HEK293 (cell line): ENCODE measurements around the gene ARHGEF7.

Experiments
- CTCF ChIA-PET: fragments of 350-600 bp; formaldehyde crosslinking; extraction: SDS; loops from one replicate; lab custom pipeline; 2021; ENCODE audit warnings: antibody characterized with exemption; lab: Yijun Ruan, JAX
- POLR2A ChIA-PET: fragments of 300-600 bp; formaldehyde crosslinking; extraction: SDS; loops from one replicate; lab custom pipeline; 2020; ENCODE audit warnings: antibody characterized with exemption, inconsistent platforms; lab: Yijun Ruan, JAX
- H3K27ac ChIP-seq: fragments of 200-500 bp; sonication (Bioruptor generic); 2 replicates; pipeline ENCODE4 v1.5.1; 2014; ENCODE audit warnings: low read depth, low read length, control low read depth, inconsistent platforms; ENCODE audit errors: extremely low read depth
- H3K36me3 ChIP-seq, 2 experiments: fragments of 200-500 bp in 1 of 2; sonication (Bioruptor generic) in 1 of 2; 1 replicate in 1 of 2; 2 replicates in 1 of 2; pipeline ENCODE4 v1.5.1; 2014 to 2017; ENCODE audit warnings: inconsistent platforms in 2 of 2, low read length in 2 of 2; ENCODE audit not compliant: control insufficient read depth in 2 of 2, insufficient read depth in 1 of 2
- H3K4me1 ChIP-seq: fragments of 200-500 bp; sonication (Bioruptor generic); 2 replicates; pipeline ENCODE4 v1.5.1; 2014; ENCODE audit warnings: mild to moderate bottlenecking, low read length, inconsistent platforms; ENCODE audit not compliant: control insufficient read depth, insufficient read depth
- H3K4me3 ChIP-seq: 2 replicates; pipeline ENCODE4 v1.5.1; 2011; ENCODE audit warnings: low read depth, mild to moderate bottlenecking, control low read depth, low read length, moderate library complexity
- H3K9me3 ChIP-seq: fragments of 200-500 bp; sonication (Bioruptor generic); 2 replicates; pipeline ENCODE4 v1.5.1; 2014; ENCODE audit warnings: low read depth, low read length, inconsistent platforms; ENCODE audit not compliant: control insufficient read depth, insufficient read depth
- ATF2 ChIP-seq: fragments of 450-650 bp; formaldehyde crosslinking; IDR thresholded peaks from 2 replicates; pipeline ENCODE4 v1.5.1; 2016; ENCODE audit warnings: missing biosample characterization, missing genetic modification characterization, low read depth
- FEZF1 ChIP-seq: fragments of 450-650 bp; formaldehyde crosslinking; IDR thresholded peaks from 2 replicates; pipeline ENCODE4 v1.5.1; 2016; ENCODE audit warnings: missing biosample characterization, missing genetic modification characterization
- HOXA7 ChIP-seq: sonication (generic); formaldehyde crosslinking; IDR thresholded peaks from 2 replicates; pipeline ENCODE4 v1.8.1; 2022; ENCODE audit warnings: missing genetic modification reagents, borderline replicate concordance
- MZF1 ChIP-seq: fragments of 450-650 bp; formaldehyde crosslinking; IDR thresholded peaks from 2 replicates; pipeline ENCODE4 v1.5.1; 2017; ENCODE audit warnings: missing biosample characterization, missing genetic modification characterization, borderline replicate concordance
- PRDM2 ChIP-seq: fragments of 450-650 bp; formaldehyde crosslinking; IDR thresholded peaks from 2 replicates; pipeline ENCODE4 v1.5.1; 2016; ENCODE audit warnings: missing biosample characterization, missing genetic modification characterization, borderline replicate concordance
- RBAK ChIP-seq: fragments of 450-650 bp; formaldehyde crosslinking; IDR thresholded peaks from 2 replicates; pipeline ENCODE4 v1.5.1; 2016; ENCODE audit warnings: missing biosample characterization, missing genetic modification characterization
- SCRT2 ChIP-seq: fragments of 450-650 bp; formaldehyde crosslinking; IDR thresholded peaks from 2 replicates; pipeline ENCODE4 v1.5.1; 2016; ENCODE audit warnings: missing biosample characterization, missing genetic modification characterization
- YY1 ChIP-seq: fragments of 450-650 bp; formaldehyde crosslinking; IDR thresholded peaks from 2 replicates; pipeline ENCODE4 v1.5.1; 2018; ENCODE audit warnings: missing biosample characterization, missing genetic modification characterization
- ZBTB1 ChIP-seq: fragments of 450-650 bp; formaldehyde crosslinking; IDR thresholded peaks from 2 replicates; pipeline ENCODE4 v1.5.1; 2016; ENCODE audit warnings: missing biosample characterization, missing genetic modification characterization
- ZFP41 ChIP-seq: fragments of 450-650 bp; formaldehyde crosslinking; IDR thresholded peaks from 2 replicates; pipeline ENCODE4 v1.5.1; 2016; ENCODE audit warnings: missing biosample characterization, missing genetic modification characterization, borderline replicate concordance
- ZNF16 ChIP-seq: fragments of 450-650 bp; formaldehyde crosslinking; IDR thresholded peaks from 2 replicates; pipeline ENCODE4 v1.5.1; 2016; ENCODE audit warnings: low read depth, missing biosample characterization, missing genetic modification characterization
- ZNF175 ChIP-seq: fragments of 450-650 bp; formaldehyde crosslinking; IDR thresholded peaks from 2 replicates; pipeline ENCODE4 v1.5.1; 2016; ENCODE audit warnings: missing biosample characterization, missing genetic modification characterization
- ZNF24 ChIP-seq: fragments of 450-650 bp; formaldehyde crosslinking; IDR thresholded peaks from 2 replicates; pipeline ENCODE4 v1.5.1; 2016; ENCODE audit warnings: missing biosample characterization, missing genetic modification characterization
- ZNF26 ChIP-seq: fragments of 450-650 bp; formaldehyde crosslinking; IDR thresholded peaks from 2 replicates; pipeline ENCODE4 v1.5.1; 2016; ENCODE audit warnings: missing biosample characterization, missing genetic modification characterization
- ZNF398 ChIP-seq: fragments of 450-650 bp; formaldehyde crosslinking; IDR thresholded peaks from 2 replicates; pipeline ENCODE4 v1.5.1; 2017; ENCODE audit warnings: missing biosample characterization, missing genetic modification characterization
- ZNF473 ChIP-seq: fragments of 450-650 bp; formaldehyde crosslinking; IDR thresholded peaks from 2 replicates; pipeline ENCODE4 v1.5.1; 2017; ENCODE audit warnings: missing biosample characterization, missing genetic modification characterization
- ZNF580 ChIP-seq: fragments of 450-650 bp; formaldehyde crosslinking; IDR thresholded peaks from 2 replicates; pipeline ENCODE4 v1.5.1; 2016; ENCODE audit warnings: missing biosample characterization, missing genetic modification characterization
- ZNF629 ChIP-seq: fragments of 450-650 bp; formaldehyde crosslinking; IDR thresholded peaks from 2 replicates; pipeline ENCODE4 v1.5.1; 2017; ENCODE audit warnings: missing biosample characterization, missing genetic modification characterization
- ZSCAN30 ChIP-seq: fragments of 450-650 bp; IDR thresholded peaks from 2 replicates; pipeline ENCODE4 v1.5.1; 2018; ENCODE audit warnings: missing biosample characterization, mild to moderate bottlenecking, missing genetic modification characterization, moderate library complexity

Gene ARHGEF7

GRCh38 chr13:111202745-111203144 is 87.6 kb downstream of the ARHGEF7 start:
- POLR2A ChIA-PET, result no interaction called here
- no peak overlapping the region for H3K27ac ChIP-seq
- no peak overlapping the region for H3K4me3 ChIP-seq
- TF ChIP-seq ATF2 (tag by site-specific recombination) (0 out of 2 replicates have a peak, but pooled peaks have one; percentile 7), ZNF16 (tag by site-specific recombination) (no peak), PRDM2 (tag by site-specific recombination) (no peak), ZNF629 (peak; percentile 55), ZNF398 (peak; percentile 43; the same call in 1 of the 2 replicates), FEZF1 (peak; percentile 7; the same call in 1 of the 2 replicates)
- no peaks in the 10 kb centered on the region for H3K9me3 ChIP-seq
- peaks cover 18% of the 10 kb centered on the region for H3K4me1 ChIP-seq
- CTCF ChIA-PET, result interaction anchor here (0.5 to 1.6 kb wide), 3 partner anchors 13 to 135 kb away, joined by 3 to 4 read pairs (median 3); no protein-coding TSS in a partner anchor
- H3K36me3 ChIP-seq, result no peaks in the 10 kb centered on the region

GRCh38 chr13:111203736-111204389 is 88.8 kb downstream of the ARHGEF7 start:
- ChIA-PET POLR2A (no interaction called here), CTCF (interaction anchor here (0.8 to 1.6 kb wide), 2 partner anchors 12 to 136 kb away, joined by 3 to 4 read pairs; no protein-coding TSS in a partner anchor)
- peaks cover 18% of the 10 kb centered on the region for H3K4me1 ChIP-seq
- no peaks in the 10 kb centered on the region for H3K36me3 ChIP-seq
- H3K27ac ChIP-seq, result no peak overlapping the region
- H3K4me3 ChIP-seq, result no peak overlapping the region
- no peaks in the 10 kb centered on the region for H3K9me3 ChIP-seq
- TF ChIP-seq ZNF580 (no peak), ZNF24 (tag by site-specific recombination) (no peak), ZSCAN30 (tag by site-specific recombination) (no peak), ZNF16 (tag by site-specific recombination) (no peak), ZNF175 (tag by site-specific recombination) (no peak), YY1 (tag by site-specific recombination) (no peak), HOXA7 (CRISPR knock-in tag) (no peak), ZNF26 (tag by site-specific recombination) (no peak), ZFP41 (tag by site-specific recombination) (no peak), ZNF473 (tag by site-specific recombination) (no peak), MZF1 (tag by site-specific recombination) (no peak), SCRT2 (tag by site-specific recombination) (no peak), RBAK (no peak), ZBTB1 (no peak)
